Measurements from ENCODE around the gene TSHZ1.

TSHZ1 gene

GRCh38 chr18:75226956-75227316 lies 16.3 kb downstream of the TSHZ1 start:
- H3K4me3 ChIP-seq (replicated peaks in 1 of 2; ENCODE audit: low read depth in 2 of 2, low read length in 2 of 2), result peak overlapping the region; percentile 17 to 21
- TF ChIP-seq CTCF (IDR thresholded peaks at IDR 0.05; ENCODE audit: low read depth, low read length), result no peak
- no peak for DNase-seq (ENCODE audit: low read depth in 2 of 2)

GRCh38 chr18:75227535-75228296 lies 17.1 kb downstream of the TSHZ1 start:
- DNase-seq (ENCODE audit: low read depth in 2 of 2), result peak in 1 of 2 donors; percentile 25
- no peak overlapping the region for H3K4me3 ChIP-seq (replicated peaks in 1 of 2; ENCODE audit: low read depth in 2 of 2, low read length in 2 of 2)
- no peak for TF ChIP-seq CTCF (IDR thresholded peaks at IDR 0.05; ENCODE audit: low read depth, low read length)

GRCh38 chr18:75228967-75229366 lies 18.4 kb downstream of the TSHZ1 start:
- H3K4me3 ChIP-seq (replicated peaks in 1 of 2; ENCODE audit: low read depth in 2 of 2, low read length in 2 of 2), result no peak overlapping the region
- DNase-seq (ENCODE audit: low read depth in 2 of 2), result no peak
- no peak for TF ChIP-seq CTCF (IDR thresholded peaks at IDR 0.05; ENCODE audit: low read depth, low read length)

GRCh38 chr18:75229437-75229836 lies 18.8 kb downstream of the TSHZ1 start:
- H3K4me3 ChIP-seq (replicated peaks in 1 of 2; ENCODE audit: low read depth in 2 of 2, low read length in 2 of 2), result no peak overlapping the region
- DNase-seq (ENCODE audit: low read depth in 2 of 2), result no peak
- no peak for TF ChIP-seq CTCF (IDR thresholded peaks at IDR 0.05; ENCODE audit: low read depth, low read length)

GRCh38 chr18:75230163-75231052 lies 19.8 kb downstream of the TSHZ1 start:
- no peak overlapping the region for H3K4me3 ChIP-seq (replicated peaks in 1 of 2; ENCODE audit: low read depth in 2 of 2, low read length in 2 of 2)
- TF ChIP-seq CTCF (IDR thresholded peaks at IDR 0.05; ENCODE audit: low read depth, low read length), result no peak
- peak in 1 of 2 donors; percentile 51 for DNase-seq (ENCODE audit: low read depth in 2 of 2)

GRCh38 chr18:75231053-75231406 lies 20.4 kb downstream of the TSHZ1 start:
- TF ChIP-seq CTCF (IDR thresholded peaks at IDR 0.05; ENCODE audit: low read depth, low read length), result no peak
- no peak for DNase-seq (ENCODE audit: low read depth in 2 of 2)
- H3K4me3 ChIP-seq (replicated peaks in 1 of 2; ENCODE audit: low read depth in 2 of 2, low read length in 2 of 2), result no peak overlapping the region
